HG02610 (cell line): ENCODE measurements around the gene POLG.

Experiments
- ATAC-seq: cut with Tn5 transposase; IDR thresholded peaks from one replicate; pipeline ENCODE4 v1.9.1; 2021; ENCODE audit warnings: mild to moderate bottlenecking, moderate library complexity; ENCODE audit not compliant: unreplicated experiment

Gene POLG

DNA sequence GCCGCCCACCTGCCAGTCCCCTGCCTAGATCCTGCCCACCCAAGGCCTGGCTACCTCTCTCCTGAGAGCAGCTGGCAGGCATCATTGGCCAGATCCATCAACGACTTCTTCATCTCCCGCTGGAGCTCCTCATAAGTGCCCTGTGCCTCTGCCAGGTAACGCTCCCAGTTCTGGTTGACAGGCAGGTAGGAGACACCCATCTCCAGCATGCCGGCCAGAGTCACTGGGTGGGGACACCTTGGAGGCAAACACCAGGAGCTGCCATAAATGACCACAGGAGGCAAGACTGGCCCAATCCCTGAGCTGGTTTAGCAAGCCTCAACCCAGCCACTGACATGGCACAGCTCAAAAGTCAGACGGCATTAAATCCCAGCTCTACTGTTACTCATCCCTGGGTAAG lies 7.5 kb downstream of the POLG start:
- ATAC-seq: no peak

DNA sequence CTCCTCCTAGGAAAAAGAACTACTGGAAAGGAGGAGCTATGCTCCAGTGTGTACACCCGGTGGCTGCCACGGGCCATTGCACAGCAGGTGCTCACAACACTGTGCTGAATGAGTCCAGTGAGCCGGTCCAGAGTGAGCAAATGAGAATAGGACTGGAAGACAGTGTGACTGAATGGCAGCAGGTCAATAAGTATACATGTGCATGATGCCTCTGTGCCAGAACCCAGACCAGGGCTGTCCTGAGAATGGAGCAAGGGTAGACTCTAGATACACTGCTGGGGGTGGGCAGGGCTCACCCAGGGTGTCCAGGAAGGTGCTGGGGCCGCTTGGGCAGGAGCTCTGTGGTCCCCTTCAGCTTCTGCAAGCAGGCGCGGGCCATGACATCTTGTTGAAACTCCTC lies 8.3 kb downstream of the POLG start:
- no peak for ATAC-seq

DNA sequence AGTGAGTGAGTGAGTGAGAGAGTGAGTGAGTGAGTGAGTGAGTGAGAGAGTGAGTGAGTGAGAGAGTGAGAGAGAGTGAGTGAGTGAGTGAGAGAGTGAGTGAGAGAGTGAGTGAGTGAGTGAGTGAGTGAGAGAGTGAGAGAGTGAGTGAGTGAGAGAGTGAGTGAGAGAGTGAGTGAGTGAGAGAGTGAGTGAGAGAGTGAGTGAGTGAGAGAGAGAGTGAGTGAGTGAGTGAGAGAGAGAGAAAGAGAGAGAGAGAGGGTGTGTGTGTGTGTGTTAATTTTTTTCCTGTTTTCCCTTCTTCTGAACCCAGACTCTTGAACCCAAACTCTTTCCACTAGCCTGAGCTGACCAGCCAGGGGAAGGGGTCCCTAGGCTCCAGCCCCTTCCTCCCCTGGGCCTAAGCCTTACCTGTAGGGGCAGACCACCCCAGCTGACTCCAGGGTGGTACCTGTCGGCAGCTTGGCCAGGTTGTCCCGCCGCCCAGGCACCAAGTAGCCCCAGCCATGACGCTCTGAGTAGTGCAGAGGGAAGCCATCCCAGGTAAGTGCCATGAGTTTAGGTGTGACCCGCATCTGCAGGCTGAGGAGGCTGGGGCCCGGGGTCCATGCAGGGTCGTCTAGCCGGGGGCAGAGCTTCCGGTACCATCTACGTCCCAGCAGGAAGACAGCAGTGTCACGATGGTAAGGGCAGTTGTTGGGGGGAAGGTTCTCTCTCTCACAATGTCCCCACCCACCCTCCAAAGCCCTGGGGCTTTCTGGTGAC lies 9.4 kb downstream of the POLG start:
- ATAC-seq: no peak

DNA sequence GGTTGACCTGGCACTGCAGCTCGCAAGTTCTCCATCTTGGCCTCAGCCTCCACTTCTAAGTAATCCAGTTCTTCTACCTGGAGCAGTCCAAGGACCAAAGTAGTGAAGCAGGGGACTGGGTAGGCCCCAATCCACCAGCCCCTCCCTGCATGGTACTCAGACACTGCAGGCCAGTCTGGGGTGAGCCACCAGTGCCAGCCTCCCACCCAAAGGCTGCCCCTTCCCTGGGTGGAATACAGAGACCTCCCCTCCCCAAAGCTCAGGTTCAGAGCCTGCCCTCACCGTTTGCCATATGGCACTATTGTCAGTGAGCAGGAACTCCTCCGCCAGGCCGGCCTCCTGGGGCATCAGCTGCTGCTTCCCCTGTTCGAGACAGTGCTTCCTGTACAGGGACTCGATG lies 10.8 kb downstream of the POLG start:
- no peak for ATAC-seq

DNA sequence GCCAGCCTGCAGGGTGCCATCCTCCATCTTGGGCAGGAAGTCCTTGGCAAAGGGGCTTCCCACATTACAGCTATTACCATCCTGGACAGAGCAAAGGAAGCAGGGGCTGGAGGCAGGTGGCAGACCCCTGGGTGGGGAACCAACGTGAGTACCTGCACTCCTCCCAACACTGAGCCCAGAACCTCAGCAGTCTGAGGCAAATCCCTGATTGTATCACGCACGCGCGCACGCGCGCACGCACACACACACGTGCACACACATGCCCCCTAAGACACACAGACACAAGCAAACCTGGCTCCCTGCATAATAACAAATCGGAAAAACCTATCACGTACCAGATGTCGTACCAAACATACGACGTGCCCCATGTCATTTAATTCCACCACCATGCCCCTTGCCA lies 11.8 kb downstream of the POLG start:
- ATAC-seq: no peak

DNA sequence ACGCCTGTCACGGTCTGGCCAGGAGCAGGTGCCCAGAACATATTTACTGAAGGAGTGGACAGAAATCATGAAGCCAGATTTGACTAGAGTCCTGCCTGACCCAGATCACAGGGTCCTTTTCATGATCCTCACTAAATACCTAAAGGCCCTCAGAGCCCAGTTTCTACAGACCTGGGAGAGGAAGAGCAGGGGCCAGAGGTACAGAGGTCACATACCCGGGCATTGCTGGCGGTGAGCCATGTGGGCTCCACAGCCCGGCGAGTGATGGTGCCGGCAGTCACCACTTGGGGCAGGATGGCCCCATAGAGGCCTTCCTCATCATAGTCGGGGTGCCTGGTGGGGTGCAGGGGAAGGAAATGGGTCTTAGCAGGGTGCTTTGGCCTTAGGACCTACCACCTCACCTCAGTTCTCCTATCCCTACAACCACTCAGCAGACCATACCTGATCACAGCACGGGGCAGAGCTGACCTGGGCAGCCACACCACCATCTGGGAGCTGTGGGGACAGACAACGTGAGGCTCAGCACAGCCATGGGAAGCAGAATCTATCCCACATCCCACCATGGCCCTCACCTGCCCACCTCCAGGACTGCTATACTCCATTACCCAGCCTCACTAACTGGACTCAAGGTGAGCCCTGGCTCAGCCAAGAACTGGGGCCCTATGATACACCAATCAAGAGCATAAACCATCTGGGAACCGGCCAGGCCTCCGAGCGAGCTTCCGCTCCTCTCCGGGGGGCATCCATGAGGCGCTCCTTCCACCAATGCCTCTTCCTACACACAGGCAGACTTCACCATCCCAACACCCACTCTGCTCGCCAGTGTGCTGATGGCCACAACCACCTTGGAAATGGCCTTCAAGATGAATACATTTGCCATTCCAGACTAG lies 12.9 kb downstream of the POLG start:
- ATAC-seq: no peak

DNA sequence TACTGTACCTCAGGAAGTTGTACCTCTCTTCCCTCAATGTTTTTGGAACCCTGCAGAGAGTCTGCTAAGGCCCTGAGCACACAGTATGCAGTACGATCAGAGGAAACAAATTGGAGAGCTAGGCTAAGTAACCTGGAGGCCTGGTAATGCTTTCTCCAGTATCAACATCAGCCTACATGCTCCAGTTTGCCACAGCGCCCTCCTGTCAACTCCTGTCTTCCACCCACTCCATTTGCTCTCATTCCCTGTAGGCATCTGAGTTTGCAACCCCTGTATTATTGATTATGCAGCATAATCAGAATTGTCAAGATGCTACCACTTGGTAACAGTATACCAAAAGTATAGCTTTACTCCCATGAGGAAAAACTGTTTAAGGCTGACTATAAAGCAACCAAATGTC lies 14.4 kb downstream of the POLG start:
- no peak for ATAC-seq

DNA sequence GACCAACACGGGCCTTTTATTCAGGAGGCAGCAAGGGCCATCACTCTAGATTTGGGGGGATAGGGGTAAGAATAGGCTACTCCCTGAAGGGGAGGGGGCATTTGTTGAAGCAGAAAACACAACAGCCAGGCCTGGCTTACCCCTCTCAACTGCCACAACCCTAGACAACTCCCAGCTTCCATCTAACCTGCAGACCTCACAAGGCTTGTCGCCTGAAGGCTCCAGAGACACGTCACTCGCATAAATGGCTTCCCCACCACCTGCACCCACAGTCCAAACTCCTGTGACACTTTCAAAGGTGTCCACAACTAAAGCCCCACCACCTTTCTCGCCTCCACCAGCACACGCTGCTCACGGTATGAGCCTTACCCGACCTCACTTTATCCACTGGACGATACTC lies 14.9 kb downstream of the POLG start:
- ATAC-seq: no peak

DNA sequence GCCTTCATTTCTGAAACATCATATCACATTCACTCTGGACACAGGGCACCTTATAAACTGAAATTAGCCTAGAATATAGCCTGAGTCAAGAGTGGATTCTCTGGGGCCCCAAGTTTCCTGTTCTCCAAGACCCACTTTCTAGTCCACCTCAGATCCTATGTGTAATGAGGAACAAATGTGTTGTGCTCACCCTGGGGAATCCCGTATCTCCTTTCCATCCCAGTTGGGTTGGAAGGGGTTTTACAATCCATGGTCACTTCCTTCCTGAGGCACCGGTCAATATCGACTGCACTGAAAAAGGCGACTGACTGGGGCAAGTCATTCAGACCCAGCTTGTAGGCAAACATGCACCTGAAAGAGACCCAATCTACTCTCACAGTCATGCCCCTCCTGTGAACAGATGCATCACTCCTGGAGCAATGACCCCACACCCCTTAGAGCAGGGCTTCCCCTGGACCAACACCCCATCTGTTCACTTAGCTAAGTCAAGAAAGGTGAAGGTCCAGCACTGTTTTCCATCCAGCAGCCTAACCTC lies 17.4 kb downstream of the POLG start:
- no peak for ATAC-seq

DNA sequence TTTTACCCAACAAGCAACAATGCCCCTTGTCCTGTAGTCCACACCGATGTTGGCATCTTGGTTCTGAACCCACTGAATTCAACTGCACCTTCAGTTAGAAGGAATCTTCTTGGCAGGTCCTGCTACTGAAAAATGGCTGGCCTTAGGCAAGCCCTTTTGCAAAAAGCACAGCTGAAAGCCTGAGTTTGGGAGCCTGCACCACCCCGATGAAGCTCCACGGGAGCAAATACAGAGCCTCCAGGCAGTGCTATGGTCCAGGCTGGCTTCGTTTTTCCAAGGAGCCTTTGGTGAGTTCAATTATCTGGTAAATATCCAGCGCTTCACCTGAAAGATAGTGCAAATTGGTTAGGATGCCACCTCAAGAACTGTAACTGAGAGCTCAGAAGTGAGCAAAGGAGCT lies 18.1 kb downstream of the POLG start:
- ATAC-seq: no peak

DNA sequence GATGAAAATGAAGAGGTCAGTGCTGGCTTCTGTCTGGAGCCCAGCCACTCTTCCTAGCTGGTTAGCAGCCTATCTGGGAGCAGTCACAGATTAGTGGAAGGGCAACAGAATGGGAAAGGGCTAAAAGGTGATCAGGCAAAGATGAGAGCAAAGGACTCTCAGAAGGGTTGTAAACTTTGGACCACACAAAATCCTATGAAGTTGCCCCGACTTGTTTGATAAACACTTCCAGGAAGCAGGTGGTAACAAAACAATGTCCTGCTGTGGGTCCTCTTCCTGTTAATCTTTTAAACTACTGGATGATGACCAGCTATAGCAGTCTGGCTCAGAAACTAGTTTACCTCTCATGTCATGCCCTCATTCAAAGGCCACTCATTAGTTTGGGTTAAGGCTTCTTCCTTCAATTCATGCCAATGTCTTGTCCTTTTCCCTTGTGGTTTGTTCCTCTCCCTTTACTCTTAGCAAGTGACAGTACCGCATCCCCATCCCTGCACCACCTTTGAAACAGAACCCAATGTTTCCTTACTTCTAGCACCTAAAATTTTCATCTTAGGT lies 19.2 kb downstream of the POLG start:
- no peak for ATAC-seq

DNA sequence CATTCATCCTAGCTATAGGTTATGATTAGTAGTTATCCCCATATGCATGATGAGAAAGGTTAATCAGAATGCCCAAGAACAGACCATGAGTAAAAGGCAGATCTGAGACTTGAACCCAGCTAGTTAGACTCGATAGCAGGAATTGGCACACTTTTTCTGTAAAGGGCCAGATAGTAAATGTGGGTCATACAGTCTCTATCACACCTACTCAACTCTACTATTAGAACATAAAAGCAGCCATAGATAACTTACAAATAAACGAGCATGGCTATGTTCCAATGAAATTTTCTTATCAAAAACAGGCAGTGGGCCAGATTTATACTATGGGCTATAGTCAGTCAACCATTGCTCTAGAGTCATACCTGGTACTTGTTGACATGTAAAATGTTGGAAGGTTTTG lies 24.6 kb downstream of the POLG start:
- no peak for ATAC-seq

DNA sequence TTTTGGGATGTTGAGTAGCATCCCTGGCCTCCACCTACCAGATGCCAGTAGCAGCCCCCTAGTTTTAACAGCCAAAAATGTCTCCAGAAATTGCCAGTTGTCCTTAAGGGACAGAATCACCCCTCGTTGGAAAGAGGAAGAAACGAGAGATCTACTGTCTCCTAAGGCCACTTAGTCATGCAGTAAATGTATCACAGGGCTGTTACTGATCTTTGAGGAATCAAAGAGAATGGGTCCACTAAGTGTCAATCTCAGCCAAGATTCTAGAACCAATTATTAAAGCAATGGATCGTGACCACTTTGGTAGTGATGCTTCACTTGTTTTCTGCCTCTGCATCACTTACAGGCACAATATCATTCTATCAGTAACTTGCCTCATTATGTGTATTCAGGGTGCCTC lies 26.4 kb downstream of the POLG start:
- no peak for ATAC-seq

DNA sequence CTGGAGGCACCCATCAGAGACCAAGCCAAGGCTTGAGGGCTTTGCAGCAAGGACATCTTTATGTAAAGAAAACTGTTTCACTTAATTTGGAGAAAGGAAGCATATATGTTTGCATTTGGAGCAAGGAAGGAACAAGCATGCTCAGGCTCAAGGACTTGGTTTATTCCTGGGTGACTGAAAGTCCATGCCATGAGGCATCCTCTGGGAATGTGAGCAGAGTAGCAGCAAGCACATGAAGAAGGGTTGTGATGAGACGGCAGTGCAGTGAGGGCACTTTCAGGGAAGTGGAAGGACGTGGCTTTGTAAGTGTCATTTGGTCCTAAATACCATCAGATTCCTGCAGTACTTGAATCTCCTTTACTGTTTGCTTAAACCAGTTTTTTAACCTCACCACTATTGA lies 26.8 kb downstream of the POLG start:
- ATAC-seq: no peak

DNA sequence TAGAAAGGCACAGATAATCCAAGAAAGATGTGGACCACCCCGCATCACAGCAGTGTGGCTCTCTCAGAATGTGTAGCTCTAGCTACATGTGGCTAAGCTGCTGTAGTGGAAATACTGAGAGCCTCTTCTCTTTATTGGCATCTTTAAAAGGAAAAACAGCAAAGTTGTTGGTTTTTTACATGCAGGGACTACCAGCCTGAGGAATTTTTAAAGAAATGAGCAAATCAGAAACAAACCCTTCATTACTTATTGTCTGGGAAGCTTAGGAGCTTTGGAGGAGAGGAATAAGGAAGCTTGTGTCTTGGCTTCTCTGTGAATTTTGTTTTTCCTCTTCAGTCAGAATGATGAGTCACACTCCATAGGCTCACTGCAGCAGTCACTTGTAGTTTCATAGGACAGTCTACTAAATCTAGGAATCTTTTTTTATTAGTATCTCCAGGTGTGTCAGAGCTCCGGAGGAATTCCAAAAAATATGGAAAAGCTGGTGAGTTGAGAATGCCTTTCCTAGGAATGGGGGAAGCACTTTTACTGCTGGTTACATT lies 27.5 kb downstream of the POLG start:
- no peak for ATAC-seq

DNA sequence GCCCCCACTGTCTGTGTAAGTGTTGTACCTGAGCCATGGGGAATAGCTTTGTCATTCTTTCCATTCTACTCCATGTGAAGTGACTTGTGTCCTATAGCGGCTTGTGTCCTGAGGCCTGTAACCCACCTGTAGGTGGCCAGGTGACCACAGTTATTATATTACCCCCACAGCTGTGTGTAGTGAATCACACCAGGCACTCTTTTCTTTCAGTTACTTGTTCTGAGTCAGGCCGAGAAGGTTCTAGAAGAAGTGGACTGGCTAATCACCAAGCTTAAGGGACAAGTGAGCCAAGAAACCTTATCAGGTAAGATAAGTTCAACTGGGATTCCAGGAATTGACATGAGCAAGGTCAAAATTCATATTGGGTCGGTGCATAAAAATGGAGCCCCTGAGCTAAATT lies 29.2 kb downstream of the POLG start:
- ATAC-seq: no peak

DNA sequence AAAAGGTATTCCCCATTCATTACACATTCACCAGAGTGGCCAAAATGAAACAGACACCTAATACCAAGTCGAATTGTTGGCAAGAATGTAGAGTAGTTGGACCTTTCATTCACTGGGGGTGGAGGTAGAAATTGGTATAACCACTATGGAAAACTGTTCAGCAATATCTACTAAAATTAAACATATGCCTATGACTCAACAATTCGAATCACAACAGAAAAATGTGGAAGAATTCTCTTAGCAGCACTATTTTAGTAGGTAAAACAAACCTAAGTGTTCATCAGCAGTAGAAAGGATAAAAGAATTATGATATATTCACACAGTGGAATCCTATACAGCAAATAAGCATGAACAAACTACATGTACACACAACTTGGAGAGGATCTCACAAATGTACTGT lies 30.6 kb downstream of the POLG start:
- ATAC-seq: no peak

DNA sequence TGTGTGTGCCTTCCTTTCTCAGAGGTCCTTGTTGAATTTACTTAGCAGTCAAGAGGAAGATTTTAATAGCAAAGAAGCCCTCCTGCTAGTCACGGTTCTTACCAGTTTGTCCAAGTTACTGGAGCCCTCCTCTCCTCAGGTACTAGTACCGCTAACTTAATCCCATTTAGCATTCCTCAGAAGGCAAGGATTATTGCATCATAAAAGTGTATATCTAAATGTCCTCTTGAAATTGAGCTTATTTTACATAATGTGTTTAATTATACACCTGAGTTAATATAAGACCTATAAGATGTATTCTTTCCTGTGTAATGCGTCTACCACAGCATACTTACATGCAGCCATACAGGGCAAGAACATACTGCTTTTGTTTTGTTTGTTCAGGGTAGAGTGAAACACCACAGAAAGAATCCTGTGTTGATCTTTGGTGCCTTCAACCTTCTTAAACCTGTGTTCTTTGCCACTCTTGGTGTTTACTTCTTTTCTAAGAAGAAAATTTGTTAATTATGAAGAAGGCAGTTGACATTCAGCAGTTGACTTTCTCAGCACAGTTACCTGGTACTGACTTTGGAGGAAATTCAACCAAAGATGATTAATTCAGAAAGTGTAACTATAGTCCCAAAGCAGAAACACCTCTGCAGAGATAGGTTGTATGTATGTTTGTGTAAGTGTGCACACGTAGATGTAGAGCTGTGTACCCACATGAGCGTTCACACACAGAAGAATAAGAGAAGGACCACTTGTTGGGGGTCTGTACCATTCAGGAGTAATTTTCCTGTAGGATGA lies 33.1 kb downstream of the POLG start:
- ATAC-seq: no peak

DNA sequence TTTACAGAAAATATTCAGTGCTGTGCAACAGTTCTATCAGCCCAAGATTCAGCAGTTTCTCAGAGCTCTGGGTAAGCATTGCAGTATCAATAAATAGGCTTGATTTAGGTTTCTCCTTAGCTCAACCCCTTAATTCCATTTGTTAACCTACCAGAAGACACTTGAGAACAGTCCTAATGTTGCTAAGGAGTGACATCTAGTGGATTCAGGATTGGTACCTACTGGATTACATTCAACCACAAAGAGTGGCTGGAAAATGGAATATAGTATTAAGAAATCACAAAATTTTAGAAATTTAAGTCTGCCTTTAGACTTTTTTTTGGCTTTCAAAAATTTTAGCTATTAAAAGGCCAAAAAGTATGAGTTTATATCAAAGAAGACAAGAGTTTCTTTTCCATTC lies 34.7 kb downstream of the POLG start:
- no peak for ATAC-seq

DNA sequence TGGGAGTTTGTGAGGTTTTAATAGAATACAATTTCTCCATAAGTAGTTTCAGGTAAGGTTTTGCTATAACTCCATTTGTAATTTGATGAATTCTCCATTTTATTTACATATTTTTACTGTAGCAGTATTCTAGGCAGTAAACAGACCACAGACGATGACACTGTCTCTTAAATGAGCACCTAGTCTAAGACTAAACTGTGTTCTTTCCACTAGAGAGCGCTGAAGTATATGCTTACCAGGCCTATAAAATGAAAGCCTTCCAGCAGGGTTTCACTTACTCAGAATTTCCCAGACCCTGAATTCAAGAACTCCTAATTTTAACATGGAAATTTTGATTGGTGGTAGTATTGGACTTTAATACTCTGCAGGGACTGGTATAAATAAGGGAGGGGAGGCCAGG lies 41.6 kb downstream of the POLG start:
- no peak for ATAC-seq

DNA sequence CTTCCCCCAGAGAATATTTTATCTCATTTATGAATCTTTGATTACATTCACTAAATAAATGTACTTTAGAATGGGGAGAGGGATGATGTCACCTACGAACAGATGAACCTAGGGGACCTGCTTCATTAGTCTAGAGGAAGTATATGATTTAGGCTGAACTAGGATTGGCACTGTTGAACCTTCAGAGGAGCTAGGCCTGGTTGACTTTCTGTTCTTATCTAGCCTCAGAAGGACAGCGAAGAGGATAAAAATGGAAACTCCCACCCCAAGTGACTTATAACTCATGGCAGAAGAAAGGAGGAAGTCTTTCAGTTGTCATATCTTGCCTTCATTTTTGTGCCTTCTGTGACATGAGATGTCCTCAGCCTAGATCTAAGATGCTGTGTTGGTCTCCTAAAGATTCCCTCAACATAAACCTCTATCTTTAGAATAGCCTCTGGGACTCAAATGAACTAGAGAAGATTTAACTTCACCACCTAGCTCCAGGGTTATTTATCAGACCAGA lies 42.6 kb downstream of the POLG start:
- no peak for ATAC-seq
